GM23338 (cell line): ENCODE data around the gene VEZT. TPM values are rescaled to one million over a fixed set of nuclear protein-coding genes. Genes with fewer than 3 reads are reported as not detected.

Experiments
- ATAC-seq: fragments of 200-7000 bp; cut with Tn5 transposase; 3 replicates; pipeline ENCODE4 v1.9.1; 2020
- DNase-seq: peaks from one replicate; pipeline ENCODE4 v3.0.0-alpha.2; 2015; ENCODE audit warnings: low spot score
- H2AFZ ChIP-seq: fragments of 200-600 bp; sonication (generic); 2 replicates; pipeline ENCODE4 v1.8.0; 2016; ENCODE audit warnings: antibody characterized with exemption, mild to moderate bottlenecking, moderate library complexity
- H3F3A ChIP-seq: fragments of 200-600 bp; sonication (generic); replicated peaks from 2 replicates; pipeline ENCODE4 v1.8.0; 2017; ENCODE audit warnings: antibody characterized with exemption, mixed run types, low read depth
- H3K27ac ChIP-seq: fragments of 200-600 bp; sonication (generic); 2 replicates; pipeline ENCODE4 v1.6.1; 2016; ENCODE audit warnings: low read depth
- H3K27me3 ChIP-seq: fragments of 200-600 bp; sonication (generic); 2 replicates; pipeline ENCODE4 v1.8.0; 2016; ENCODE audit warnings: mild to moderate bottlenecking, mixed run types, moderate library complexity; ENCODE audit not compliant: insufficient read depth
- H3K36me3 ChIP-seq: fragments of 200-600 bp; sonication (generic); 2 replicates; pipeline ENCODE4 v1.8.0; 2016; ENCODE audit warnings: mild to moderate bottlenecking; ENCODE audit not compliant: insufficient read depth
- H3K4me1 ChIP-seq: fragments of 200-600 bp; sonication (generic); 2 replicates; pipeline ENCODE4 v1.8.0; 2016; ENCODE audit warnings: mild to moderate bottlenecking, moderate library complexity; ENCODE audit not compliant: insufficient read depth
- H3K4me2 ChIP-seq: fragments of 200-600 bp; sonication (generic); 2 replicates; pipeline ENCODE4 v1.7.1; 2017; ENCODE audit warnings: mixed run types
- H3K4me3 ChIP-seq: fragments of 200-600 bp; sonication (generic); 2 replicates; pipeline ENCODE4 v1.6.1; 2016; ENCODE audit warnings: mixed run types
- H3K79me2 ChIP-seq: fragments of 200-600 bp; sonication (generic); replicated peaks from 2 replicates; pipeline ENCODE4 v1.8.0; 2017; ENCODE audit warnings: mild to moderate bottlenecking; ENCODE audit not compliant: insufficient read depth
- H3K9me2 ChIP-seq: fragments of 200-600 bp; sonication (generic); 2 replicates; pipeline ENCODE4 v1.8.0; 2017; ENCODE audit not compliant: insufficient read depth
- H4K20me1 ChIP-seq: fragments of 200-600 bp; sonication (generic); replicated peaks from 2 replicates; pipeline ENCODE4 v1.8.0; 2017; ENCODE audit warnings: mild to moderate bottlenecking; ENCODE audit not compliant: insufficient read depth
- H3K27ac Mint-ChIP-seq: 2 replicates; pipeline ENCODE4 v1.8.0; 2020; ENCODE audit warnings: inconsistent platforms, mild to moderate bottlenecking, moderate library complexity, mixed read lengths
- H3K27me3 Mint-ChIP-seq: 3 replicates; pipeline ENCODE4 v1.8.0; 2022; ENCODE audit warnings: low read depth, mild to moderate bottlenecking, moderate library complexity, mixed read lengths, inconsistent platforms; ENCODE audit not compliant: insufficient read depth, poor library complexity
- H3K36me3 Mint-ChIP-seq: 3 replicates; pipeline ENCODE4 v1.8.0; 2021; ENCODE audit warnings: low read depth, mild to moderate bottlenecking, inconsistent platforms, moderate library complexity, mixed read lengths
- H3K4me1 Mint-ChIP-seq: 3 replicates; pipeline ENCODE4 v1.8.0; 2020; ENCODE audit warnings: mild to moderate bottlenecking, inconsistent platforms, mixed read lengths
- H3K4me3 Mint-ChIP-seq: 3 replicates; pipeline ENCODE4 v1.8.0; 2021; ENCODE audit warnings: moderate library complexity, mild to moderate bottlenecking, inconsistent platforms, mixed read lengths
- H3K9me3 Mint-ChIP-seq: 3 replicates; pipeline ENCODE4 v1.8.0; 2020; ENCODE audit warnings: moderate library complexity, mild to moderate bottlenecking, inconsistent platforms, mixed read lengths
- CREB1 ChIP-seq: fragments of 250-450 bp; sonication (Bioruptor Pico); IDR thresholded peaks from 2 replicates; pipeline ENCODE4 v1.5.0; 2020; ENCODE audit warnings: low read depth, mild to moderate bottlenecking, moderate library complexity
- EZH2 ChIP-seq: fragments of 200-600 bp; sonication (generic); IDR thresholded peaks from one replicate; pipeline ENCODE4 v1.8.0; 2017; ENCODE audit warnings: antibody characterized with exemption, mild to moderate bottlenecking, low read depth; ENCODE audit not compliant: unreplicated experiment
- EZH2phosphoT487 ChIP-seq: fragments of 200-600 bp; sonication (generic); IDR thresholded peaks from one replicate; pipeline ENCODE4 v1.8.1; 2018; ENCODE audit warnings: antibody characterized with exemption; ENCODE audit not compliant: unreplicated experiment
- JUNB ChIP-seq: IDR thresholded peaks from one replicate; pipeline ENCODE4 v1.6.1; 2016; ENCODE audit warnings: antibody characterized with exemption; ENCODE audit not compliant: unreplicated experiment
- NANOG ChIP-seq: IDR thresholded peaks from 2 replicates; pipeline ENCODE4 v1.6.1; 2016; ENCODE audit warnings: antibody characterized with exemption, borderline replicate concordance
- POLR2AphosphoS5 ChIP-seq: IDR thresholded peaks from 2 replicates; pipeline ENCODE4 v1.6.1; 2016; ENCODE audit warnings: antibody characterized with exemption, low read depth
- STAT1 ChIP-seq: IDR thresholded peaks from one replicate; pipeline ENCODE4 v1.6.1; 2016; ENCODE audit warnings: antibody characterized with exemption; ENCODE audit not compliant: unreplicated experiment
- ZNF114 ChIP-seq: fragments of 250-450 bp; sonication (Bioruptor Pico); IDR thresholded peaks from 2 replicates; pipeline ENCODE4 v1.5.0; 2020; ENCODE audit warnings: mild to moderate bottlenecking, moderate library complexity
- ZNF331 ChIP-seq: fragments of 250-450 bp; sonication (Bioruptor Pico); IDR thresholded peaks from 2 replicates; pipeline ENCODE4 v1.5.0; 2020; ENCODE audit warnings: low read depth, mild to moderate bottlenecking, moderate library complexity
- polyA plus RNA-seq: library from polyadenylated mRNA; unstranded; fragments of >200 nt; fragmentation: Nextera tagmentation; extraction: Ambion mirVana; gene quantifications from 2 replicates; pipeline ENCODE4 v1.2.1, GENCODE V29; 2016
- total RNA-seq: library from RNA; depleted of rRNA; stranded (reverse); fragments of >200 nt; shearing (Covaris generic); gene quantifications from 2 replicates; pipeline ENCODE4 v1.2.3, GENCODE V29; 2014
- TF ChIP-seq, protein P1 (sequence below): fragments of 250-450 bp; sonication (Bioruptor Pico); IDR thresholded peaks from 2 replicates; pipeline ENCODE4 v1.5.0; 2020; ENCODE audit warnings: mild to moderate bottlenecking, moderate library complexity
- TF ChIP-seq, protein P2 (sequence below): IDR thresholded peaks from 2 replicates; pipeline ENCODE4 v1.6.1; 2016; ENCODE audit warnings: antibody characterized with exemption
- TF ChIP-seq, protein P3 (sequence below), 2 experiments: fragments of 200-600 bp in 1 of 2; sonication (generic) in 1 of 2; conservative IDR thresholded peaks; 2 replicates each; pipeline versions ENCODE4 v1.5.1 to v1.6.1; 2016 to 2017; ENCODE audit warnings: antibody characterized with exemption in 2 of 2, low read depth in 2 of 2, mild to moderate bottlenecking in 2 of 2, moderate library complexity in 1 of 2
- TF ChIP-seq, protein P4 (sequence below): IDR thresholded peaks from one replicate; pipeline ENCODE4 v1.6.1; 2018; ENCODE audit warnings: antibody characterized with exemption; ENCODE audit not compliant: unreplicated experiment

The VEZT gene
- total and polyA plus RNA-seq, 2 experiments from 2014 or later = 34.2 to 51.5 TPM

DNA sequence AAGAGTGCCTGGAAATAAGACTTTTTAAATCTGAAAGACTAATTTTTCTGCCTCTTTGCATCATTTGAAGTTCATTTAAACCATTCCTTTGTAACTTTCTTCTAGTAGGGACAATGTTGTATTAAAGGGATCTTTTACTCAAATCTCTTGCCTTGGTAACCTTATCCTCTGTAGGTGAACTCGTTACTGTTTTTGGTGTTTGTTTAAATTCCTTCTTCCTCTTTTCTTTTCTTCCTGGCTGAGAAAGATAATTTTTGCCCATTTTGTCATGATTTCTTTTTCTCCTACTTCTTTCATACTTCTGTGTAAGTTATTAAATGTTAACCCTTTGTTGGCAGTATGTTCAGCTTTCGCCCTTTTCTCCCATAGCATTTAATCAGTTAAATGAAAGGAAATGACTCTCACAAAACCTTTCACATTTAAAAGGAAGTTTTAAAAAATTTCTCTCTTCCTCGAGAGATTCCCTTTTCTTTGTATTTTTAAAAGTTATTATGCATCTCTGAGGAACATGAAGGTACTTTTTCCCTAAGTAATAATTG lies 10.3 kb downstream of the VEZT start:
- no peak for DNase-seq

More for the DNA sequence above, 10.3 kb downstream of the VEZT start:
- H3K9me3 Mint-ChIP-seq = no peaks in the 10 kb centered on the region
- peaks cover 16% of the 10 kb centered on the region; the same call in 1 of the 2 replicates for H4K20me1 ChIP-seq
- no peak overlapping the region for H3K4me3 ChIP-seq
- no peaks in the 10 kb centered on the region for H3K27me3 ChIP-seq
- ATAC-seq = no peak
- H3F3A ChIP-seq = no peaks in the 10 kb centered on the region
- H3K36me3 Mint-ChIP-seq = peaks cover 17% of the 10 kb centered on the region
- no peaks in the 10 kb centered on the region for H3K36me3 ChIP-seq
- TF ChIP-seq EZH2phosphoT487 (no peak), CREB1 (CRISPR knock-in tag) (no peak), POLR2AphosphoS5 (no peak), ZNF331 (CRISPR knock-in tag) (no peak), STAT1 (no peak), JUNB (no peak), ZNF114 (CRISPR knock-in tag) (no peak), EZH2 (no peak), NANOG (no peak)
- TF ChIP-seq, protein P1, sequence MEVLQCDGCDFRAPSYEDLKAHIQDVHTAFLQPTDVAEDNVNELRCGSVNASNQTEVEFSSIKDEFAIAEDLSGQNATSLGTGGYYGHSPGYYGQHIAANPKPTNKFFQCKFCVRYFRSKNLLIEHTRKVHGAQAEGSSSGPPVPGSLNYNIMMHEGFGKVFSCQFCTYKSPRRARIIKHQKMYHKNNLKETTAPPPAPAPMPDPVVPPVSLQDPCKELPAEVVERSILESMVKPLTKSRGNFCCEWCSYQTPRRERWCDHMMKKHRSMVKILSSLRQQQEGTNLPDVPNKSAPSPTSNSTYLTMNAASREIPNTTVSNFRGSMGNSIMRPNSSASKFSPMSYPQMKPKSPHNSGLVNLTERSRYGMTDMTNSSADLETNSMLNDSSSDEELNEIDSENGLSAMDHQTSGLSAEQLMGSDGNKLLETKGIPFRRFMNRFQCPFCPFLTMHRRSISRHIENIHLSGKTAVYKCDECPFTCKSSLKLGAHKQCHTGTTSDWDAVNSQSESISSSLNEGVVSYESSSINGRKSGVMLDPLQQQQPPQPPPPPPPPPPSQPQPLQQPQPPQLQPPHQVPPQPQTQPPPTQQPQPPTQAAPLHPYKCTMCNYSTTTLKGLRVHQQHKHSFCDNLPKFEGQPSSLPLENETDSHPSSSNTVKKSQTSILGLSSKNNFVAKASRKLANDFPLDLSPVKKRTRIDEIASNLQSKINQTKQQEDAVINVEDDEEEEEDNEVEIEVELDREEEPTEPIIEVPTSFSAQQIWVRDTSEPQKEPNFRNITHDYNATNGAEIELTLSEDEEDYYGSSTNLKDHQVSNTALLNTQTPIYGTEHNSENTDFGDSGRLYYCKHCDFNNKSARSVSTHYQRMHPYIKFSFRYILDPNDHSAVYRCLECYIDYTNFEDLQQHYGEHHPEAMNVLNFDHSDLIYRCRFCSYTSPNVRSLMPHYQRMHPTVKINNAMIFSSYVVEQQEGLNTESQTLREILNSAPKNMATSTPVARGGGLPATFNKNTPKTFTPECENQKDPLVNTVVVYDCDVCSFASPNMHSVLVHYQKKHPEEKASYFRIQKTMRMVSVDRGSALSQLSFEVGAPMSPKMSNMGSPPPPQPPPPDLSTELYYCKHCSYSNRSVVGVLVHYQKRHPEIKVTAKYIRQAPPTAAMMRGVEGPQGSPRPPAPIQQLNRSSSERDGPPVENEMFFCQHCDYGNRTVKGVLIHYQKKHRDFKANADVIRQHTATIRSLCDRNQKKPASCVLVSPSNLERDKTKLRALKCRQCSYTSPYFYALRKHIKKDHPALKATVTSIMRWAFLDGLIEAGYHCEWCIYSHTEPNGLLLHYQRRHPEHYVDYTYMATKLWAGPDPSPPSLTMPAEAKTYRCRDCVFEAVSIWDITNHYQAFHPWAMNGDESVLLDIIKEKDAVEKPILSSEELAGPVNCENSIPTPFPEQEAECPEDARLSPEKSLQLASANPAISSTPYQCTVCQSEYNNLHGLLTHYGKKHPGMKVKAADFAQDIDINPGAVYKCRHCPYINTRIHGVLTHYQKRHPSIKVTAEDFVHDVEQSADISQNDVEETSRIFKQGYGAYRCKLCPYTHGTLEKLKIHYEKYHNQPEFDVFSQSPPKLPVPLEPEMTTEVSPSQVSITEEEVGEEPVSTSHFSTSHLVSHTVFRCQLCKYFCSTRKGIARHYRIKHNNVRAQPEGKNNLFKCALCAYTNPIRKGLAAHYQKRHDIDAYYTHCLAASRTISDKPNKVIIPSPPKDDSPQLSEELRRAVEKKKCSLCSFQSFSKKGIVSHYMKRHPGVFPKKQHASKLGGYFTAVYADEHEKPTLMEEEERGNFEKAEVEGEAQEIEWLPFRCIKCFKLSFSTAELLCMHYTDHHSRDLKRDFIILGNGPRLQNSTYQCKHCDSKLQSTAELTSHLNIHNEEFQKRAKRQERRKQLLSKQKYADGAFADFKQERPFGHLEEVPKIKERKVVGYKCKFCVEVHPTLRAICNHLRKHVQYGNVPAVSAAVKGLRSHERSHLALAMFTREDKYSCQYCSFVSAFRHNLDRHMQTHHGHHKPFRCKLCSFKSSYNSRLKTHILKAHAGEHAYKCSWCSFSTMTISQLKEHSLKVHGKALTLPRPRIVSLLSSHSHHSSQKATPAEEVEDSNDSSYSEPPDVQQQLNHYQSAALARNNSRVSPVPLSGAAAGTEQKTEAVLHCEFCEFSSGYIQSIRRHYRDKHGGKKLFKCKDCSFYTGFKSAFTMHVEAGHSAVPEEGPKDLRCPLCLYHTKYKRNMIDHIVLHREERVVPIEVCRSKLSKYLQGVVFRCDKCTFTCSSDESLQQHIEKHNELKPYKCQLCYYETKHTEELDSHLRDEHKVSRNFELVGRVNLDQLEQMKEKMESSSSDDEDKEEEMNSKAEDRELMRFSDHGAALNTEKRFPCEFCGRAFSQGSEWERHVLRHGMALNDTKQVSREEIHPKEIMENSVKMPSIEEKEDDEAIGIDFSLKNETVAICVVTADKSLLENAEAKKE = no peak
- TF ChIP-seq, protein P2, sequence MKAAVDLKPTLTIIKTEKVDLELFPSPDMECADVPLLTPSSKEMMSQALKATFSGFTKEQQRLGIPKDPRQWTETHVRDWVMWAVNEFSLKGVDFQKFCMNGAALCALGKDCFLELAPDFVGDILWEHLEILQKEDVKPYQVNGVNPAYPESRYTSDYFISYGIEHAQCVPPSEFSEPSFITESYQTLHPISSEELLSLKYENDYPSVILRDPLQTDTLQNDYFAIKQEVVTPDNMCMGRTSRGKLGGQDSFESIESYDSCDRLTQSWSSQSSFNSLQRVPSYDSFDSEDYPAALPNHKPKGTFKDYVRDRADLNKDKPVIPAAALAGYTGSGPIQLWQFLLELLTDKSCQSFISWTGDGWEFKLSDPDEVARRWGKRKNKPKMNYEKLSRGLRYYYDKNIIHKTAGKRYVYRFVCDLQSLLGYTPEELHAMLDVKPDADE = no peak
- TF ChIP-seq, protein P3, sequence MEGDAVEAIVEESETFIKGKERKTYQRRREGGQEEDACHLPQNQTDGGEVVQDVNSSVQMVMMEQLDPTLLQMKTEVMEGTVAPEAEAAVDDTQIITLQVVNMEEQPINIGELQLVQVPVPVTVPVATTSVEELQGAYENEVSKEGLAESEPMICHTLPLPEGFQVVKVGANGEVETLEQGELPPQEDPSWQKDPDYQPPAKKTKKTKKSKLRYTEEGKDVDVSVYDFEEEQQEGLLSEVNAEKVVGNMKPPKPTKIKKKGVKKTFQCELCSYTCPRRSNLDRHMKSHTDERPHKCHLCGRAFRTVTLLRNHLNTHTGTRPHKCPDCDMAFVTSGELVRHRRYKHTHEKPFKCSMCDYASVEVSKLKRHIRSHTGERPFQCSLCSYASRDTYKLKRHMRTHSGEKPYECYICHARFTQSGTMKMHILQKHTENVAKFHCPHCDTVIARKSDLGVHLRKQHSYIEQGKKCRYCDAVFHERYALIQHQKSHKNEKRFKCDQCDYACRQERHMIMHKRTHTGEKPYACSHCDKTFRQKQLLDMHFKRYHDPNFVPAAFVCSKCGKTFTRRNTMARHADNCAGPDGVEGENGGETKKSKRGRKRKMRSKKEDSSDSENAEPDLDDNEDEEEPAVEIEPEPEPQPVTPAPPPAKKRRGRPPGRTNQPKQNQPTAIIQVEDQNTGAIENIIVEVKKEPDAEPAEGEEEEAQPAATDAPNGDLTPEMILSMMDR (conservative IDR thresholded peaks at IDR 0.05; ENCODE audit: low read depth in 2 of 2) = no peak
- TF ChIP-seq, protein P4, sequence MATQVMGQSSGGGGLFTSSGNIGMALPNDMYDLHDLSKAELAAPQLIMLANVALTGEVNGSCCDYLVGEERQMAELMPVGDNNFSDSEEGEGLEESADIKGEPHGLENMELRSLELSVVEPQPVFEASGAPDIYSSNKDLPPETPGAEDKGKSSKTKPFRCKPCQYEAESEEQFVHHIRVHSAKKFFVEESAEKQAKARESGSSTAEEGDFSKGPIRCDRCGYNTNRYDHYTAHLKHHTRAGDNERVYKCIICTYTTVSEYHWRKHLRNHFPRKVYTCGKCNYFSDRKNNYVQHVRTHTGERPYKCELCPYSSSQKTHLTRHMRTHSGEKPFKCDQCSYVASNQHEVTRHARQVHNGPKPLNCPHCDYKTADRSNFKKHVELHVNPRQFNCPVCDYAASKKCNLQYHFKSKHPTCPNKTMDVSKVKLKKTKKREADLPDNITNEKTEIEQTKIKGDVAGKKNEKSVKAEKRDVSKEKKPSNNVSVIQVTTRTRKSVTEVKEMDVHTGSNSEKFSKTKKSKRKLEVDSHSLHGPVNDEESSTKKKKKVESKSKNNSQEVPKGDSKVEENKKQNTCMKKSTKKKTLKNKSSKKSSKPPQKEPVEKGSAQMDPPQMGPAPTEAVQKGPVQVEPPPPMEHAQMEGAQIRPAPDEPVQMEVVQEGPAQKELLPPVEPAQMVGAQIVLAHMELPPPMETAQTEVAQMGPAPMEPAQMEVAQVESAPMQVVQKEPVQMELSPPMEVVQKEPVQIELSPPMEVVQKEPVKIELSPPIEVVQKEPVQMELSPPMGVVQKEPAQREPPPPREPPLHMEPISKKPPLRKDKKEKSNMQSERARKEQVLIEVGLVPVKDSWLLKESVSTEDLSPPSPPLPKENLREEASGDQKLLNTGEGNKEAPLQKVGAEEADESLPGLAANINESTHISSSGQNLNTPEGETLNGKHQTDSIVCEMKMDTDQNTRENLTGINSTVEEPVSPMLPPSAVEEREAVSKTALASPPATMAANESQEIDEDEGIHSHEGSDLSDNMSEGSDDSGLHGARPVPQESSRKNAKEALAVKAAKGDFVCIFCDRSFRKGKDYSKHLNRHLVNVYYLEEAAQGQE = no peak
- no peak overlapping the region for H2AFZ ChIP-seq
- H3K4me1 ChIP-seq = 0 out of 2 replicates have a peak, but pooled peaks cover 14% of the 10 kb centered on the region
- peaks cover 7% of the 10 kb centered on the region for H3K27me3 Mint-ChIP-seq
- no peak overlapping the region for H3K4me2 ChIP-seq
- H3K27ac Mint-ChIP-seq = no peak overlapping the region
- H3K9me2 ChIP-seq = no peaks in the 10 kb centered on the region
- peaks cover 100% of the 10 kb centered on the region for H3K79me2 ChIP-seq
- no peak overlapping the region for H3K4me3 Mint-ChIP-seq
- H3K4me1 Mint-ChIP-seq = peaks cover 31% of the 10 kb centered on the region
- H3K27ac ChIP-seq = no peak overlapping the region
